C4-2B (cell line): ENCODE data around the gene HIVEP2.

ENCODE experiments used
- H3K27ac ChIP-seq: fragments of 450-650 bp; 2 replicates; pipeline ENCODE4 v1.5.1; 2017
- CTCF ChIP-seq: fragments of 450-650 bp; conservative IDR thresholded peaks from 2 replicates; pipeline ENCODE4 v1.5.1; 2017; ENCODE audit warnings: mild to moderate bottlenecking
- ZFX ChIP-seq: fragments of 450-650 bp; IDR thresholded peaks from 2 replicates; pipeline ENCODE4 v1.6.1; 2017

HIVEP2 gene

GRCh38 chr6:142879076-142879475 is 65.9 kb downstream of the HIVEP2 start:
- TF ChIP-seq CTCF: no peak
- no peak for TF ChIP-seq ZFX

GRCh38 chr6:142878407-142878806 is 66.6 kb downstream of the HIVEP2 start:
- TF ChIP-seq ZFX: no peak
- TF ChIP-seq CTCF: no peak
- no peak overlapping the region for H3K27ac ChIP-seq

More at GRCh38 chr6:142879076-142879475, 65.9 kb downstream of the HIVEP2 start:
- H3K27ac ChIP-seq: no peak overlapping the region

- TF ChIP-seq CTCF (no peak), ZFX (no peak)
- H3K27ac ChIP-seq: no peak overlapping the region
These were observed 70.3 kb downstream of the HIVEP2 start for GRCh38 chr6:142874676-142875075.

- no peak for TF ChIP-seq CTCF
- no peak for TF ChIP-seq ZFX
- no peak overlapping the region for H3K27ac ChIP-seq
These were observed 72.6 kb downstream of the HIVEP2 start for GRCh38 chr6:142872376-142872775.

GRCh38 chr6:142871910-142872331 is 73.1 kb downstream of the HIVEP2 start:
- no peak overlapping the region for H3K27ac ChIP-seq
- TF ChIP-seq ZFX (no peak), CTCF (no peak)

- TF ChIP-seq CTCF (no peak), ZFX (no peak)
- no peak overlapping the region for H3K27ac ChIP-seq
These were observed 74.1 kb downstream of the HIVEP2 start for GRCh38 chr6:142870787-142871415.

- no peak overlapping the region for H3K27ac ChIP-seq
These were observed 76.1 kb downstream of the HIVEP2 start for GRCh38 chr6:142868917-142869316.

More at GRCh38 chr6:142868917-142869316, 76.1 kb downstream of the HIVEP2 start:
- TF ChIP-seq ZFX (no peak), CTCF (no peak)
